ENCODE measurements around the gene PAM. TPM values are rescaled to one million over a fixed set of nuclear protein-coding genes. Genes with fewer than 3 reads are reported as not detected.

PAM gene
- total RNA-seq, 2 experiments from 2014 or later: not detected

DNA sequence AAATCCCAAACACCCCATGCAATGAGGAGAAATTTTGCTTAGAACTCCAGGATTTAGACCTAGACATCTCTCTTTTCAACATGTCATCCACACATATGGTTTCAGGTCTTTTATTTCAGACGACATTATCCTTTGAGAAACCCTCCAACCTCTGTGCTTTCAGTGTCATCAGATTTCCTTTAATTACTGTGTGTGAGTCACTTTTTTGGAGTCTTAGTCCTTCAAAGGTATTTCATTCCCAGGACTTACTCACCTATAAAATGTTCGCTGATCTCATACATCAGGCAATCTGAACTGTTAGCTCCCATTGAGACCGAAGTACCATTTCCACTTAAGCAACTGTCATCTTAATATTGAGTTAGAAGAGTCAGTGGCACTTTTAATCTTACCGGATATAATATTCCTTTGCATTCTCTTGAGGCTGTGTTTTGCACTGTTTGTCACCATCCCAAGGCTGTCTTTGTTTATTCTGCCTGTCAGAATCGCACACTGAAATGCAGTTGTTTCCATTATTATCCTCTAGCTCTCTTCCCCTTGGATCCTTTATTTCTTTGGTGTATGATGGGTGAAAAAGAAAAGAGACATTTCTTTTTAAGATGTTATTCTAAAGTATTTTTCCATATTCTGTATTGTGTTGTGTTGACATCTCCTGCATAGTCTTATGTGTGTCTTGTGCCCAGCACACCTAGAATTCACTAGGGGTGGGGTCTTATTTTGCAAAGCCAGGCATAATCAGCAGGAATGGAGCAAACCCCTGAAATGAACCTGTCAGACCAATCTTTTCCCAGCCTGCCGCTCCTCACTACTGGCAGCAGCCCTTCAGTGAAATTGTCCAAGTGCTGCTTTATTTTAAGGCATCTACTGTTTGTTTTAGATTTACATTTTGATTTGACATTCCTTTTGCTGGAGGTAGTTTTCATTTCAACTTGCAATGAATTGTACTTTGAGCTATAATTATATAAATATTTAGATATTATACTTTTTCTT lies 155.4 kb downstream of the PAM start:
- ChIA-PET POLR2A (no interaction called here), CTCF (ENCODE audit: unreplicated experiment) (no interaction called here)
- no peaks in the 10 kb centered on the region for H3K79me2 ChIP-seq (ENCODE audit: insufficient read depth, low read depth, low read length)
- BruUV-seq (replicated peaks): no TSS peak
- intact Hi-C loops (cut with micrococcal nuclease; ENCODE audit: unreplicated experiment): no loop called here
- DNase-seq (ENCODE audit: low spot score): no peak
- H2AFZ ChIP-seq (ENCODE audit: low read length): no peak overlapping the region
- no peaks in the 10 kb centered on the region for H3K4me1 ChIP-seq (ENCODE audit: insufficient read depth, low read length, poor library complexity, severe bottlenecking)
- no peaks in the 10 kb centered on the region for H3K9me2 ChIP-seq (ENCODE audit: insufficient read depth, low read length)
- no peaks in the 10 kb centered on the region for H4K20me1 ChIP-seq (ENCODE audit: insufficient read depth, low read length)
- no peak overlapping the region for H3K4me3 ChIP-seq (ENCODE audit: low read depth, low read length, poor library complexity, severe bottlenecking)
- no peak for TF ChIP-seq EZH2phosphoT487 (IDR thresholded peaks at IDR 0.05; ENCODE audit: borderline replicate concordance, low read depth, low read length)
- TF ChIP-seq, protein P1, sequence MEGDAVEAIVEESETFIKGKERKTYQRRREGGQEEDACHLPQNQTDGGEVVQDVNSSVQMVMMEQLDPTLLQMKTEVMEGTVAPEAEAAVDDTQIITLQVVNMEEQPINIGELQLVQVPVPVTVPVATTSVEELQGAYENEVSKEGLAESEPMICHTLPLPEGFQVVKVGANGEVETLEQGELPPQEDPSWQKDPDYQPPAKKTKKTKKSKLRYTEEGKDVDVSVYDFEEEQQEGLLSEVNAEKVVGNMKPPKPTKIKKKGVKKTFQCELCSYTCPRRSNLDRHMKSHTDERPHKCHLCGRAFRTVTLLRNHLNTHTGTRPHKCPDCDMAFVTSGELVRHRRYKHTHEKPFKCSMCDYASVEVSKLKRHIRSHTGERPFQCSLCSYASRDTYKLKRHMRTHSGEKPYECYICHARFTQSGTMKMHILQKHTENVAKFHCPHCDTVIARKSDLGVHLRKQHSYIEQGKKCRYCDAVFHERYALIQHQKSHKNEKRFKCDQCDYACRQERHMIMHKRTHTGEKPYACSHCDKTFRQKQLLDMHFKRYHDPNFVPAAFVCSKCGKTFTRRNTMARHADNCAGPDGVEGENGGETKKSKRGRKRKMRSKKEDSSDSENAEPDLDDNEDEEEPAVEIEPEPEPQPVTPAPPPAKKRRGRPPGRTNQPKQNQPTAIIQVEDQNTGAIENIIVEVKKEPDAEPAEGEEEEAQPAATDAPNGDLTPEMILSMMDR (conservative IDR thresholded peaks at IDR 0.05; ENCODE audit: low read length): no peak
- no peak overlapping the region for H3K27ac ChIP-seq (ENCODE audit: low read depth, low read length, poor library complexity, severe bottlenecking)
- H3K4me2 ChIP-seq (ENCODE audit: low read length): no peak overlapping the region
- no peaks in the 10 kb centered on the region for H3K36me3 ChIP-seq (ENCODE audit: insufficient read depth, low read length)
- no peaks in the 10 kb centered on the region for H3K9me3 ChIP-seq (ENCODE audit: low read length)

DNA sequence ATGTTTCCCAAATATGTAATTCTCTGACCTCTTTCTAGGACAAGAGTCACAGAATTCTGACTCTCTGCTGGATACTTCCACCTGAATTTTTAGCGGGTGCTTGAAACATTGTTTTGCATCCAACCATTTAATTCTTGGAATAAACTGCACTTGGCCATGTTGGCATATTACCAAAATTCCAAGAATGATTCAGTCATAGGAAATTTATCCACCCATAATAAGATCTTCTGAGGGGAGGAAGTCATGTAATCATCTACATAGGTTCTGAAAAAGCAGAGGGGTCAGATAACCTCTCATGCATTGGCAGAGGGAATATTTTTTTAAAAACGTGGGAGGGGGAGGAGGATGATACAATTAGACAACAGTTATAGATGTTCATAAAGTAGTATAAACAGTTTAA lies 156.9 kb downstream of the PAM start:
- Histone ChIP-seq H4K20me1 (ENCODE audit: insufficient read depth, low read length) (no peaks in the 10 kb centered on the region), H3K9me3 (ENCODE audit: low read length) (no peaks in the 10 kb centered on the region), H3K4me1 (ENCODE audit: insufficient read depth, low read length, poor library complexity, severe bottlenecking) (no peaks in the 10 kb centered on the region), H3K27ac (ENCODE audit: low read depth, low read length, poor library complexity, severe bottlenecking) (no peak overlapping the region), H3K36me3 (ENCODE audit: insufficient read depth, low read length) (no peaks in the 10 kb centered on the region), H2AFZ (ENCODE audit: low read length) (no peak overlapping the region), H3K4me3 (ENCODE audit: low read depth, low read length, poor library complexity, severe bottlenecking) (no peak overlapping the region), H3K9me2 (ENCODE audit: insufficient read depth, low read length) (no peaks in the 10 kb centered on the region; the same call in 1 of the 2 replicates), H3K4me2 (ENCODE audit: low read length) (no peak overlapping the region), H3K79me2 (ENCODE audit: insufficient read depth, low read depth, low read length) (no peaks in the 10 kb centered on the region)
- CTCF ChIA-PET (ENCODE audit: unreplicated experiment): no interaction called here
- intact Hi-C loops (cut with micrococcal nuclease; ENCODE audit: unreplicated experiment): no loop called here
- BruUV-seq (replicated peaks): no TSS peak
- no peak for DNase-seq (ENCODE audit: low spot score)
- POLR2A ChIA-PET: no interaction called here
- TF ChIP-seq, protein P1 (conservative IDR thresholded peaks at IDR 0.05; ENCODE audit: low read length): no peak
- no peak for TF ChIP-seq EZH2phosphoT487 (IDR thresholded peaks at IDR 0.05; ENCODE audit: borderline replicate concordance, low read depth, low read length)

DNA sequence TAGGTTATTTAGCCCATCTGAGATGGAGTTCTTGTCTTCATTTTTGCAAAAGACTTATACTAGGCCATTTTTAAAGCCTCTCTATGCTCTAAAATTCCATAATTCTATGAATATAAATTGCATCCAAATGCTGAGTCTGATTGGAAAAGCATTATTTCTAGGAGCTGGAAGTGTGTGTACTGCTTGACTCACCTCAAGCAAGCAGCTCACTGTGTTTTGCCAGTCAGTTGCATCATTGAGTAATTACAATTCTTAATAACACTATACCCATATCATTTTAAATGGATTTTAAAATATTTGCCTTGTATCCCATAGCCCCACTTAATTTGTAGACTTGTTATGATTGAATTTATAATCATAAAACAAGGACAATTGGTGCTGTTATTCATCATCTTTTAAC lies 161.0 kb downstream of the PAM start:
- DNase-seq (ENCODE audit: low spot score): no peak

More for the DNA sequence above, 161.0 kb downstream of the PAM start:
- no peaks in the 10 kb centered on the region for H3K36me3 ChIP-seq (ENCODE audit: insufficient read depth, low read length)
- H3K4me2 ChIP-seq (ENCODE audit: low read length): no peak overlapping the region
- intact Hi-C loops (cut with micrococcal nuclease; ENCODE audit: unreplicated experiment): no loop called here
- no peak overlapping the region for H3K27ac ChIP-seq (ENCODE audit: low read depth, low read length, poor library complexity, severe bottlenecking)
- no peaks in the 10 kb centered on the region for H3K4me1 ChIP-seq (ENCODE audit: insufficient read depth, low read length, poor library complexity, severe bottlenecking)
- H2AFZ ChIP-seq (ENCODE audit: low read length): no peak overlapping the region
- H4K20me1 ChIP-seq (ENCODE audit: insufficient read depth, low read length): no peaks in the 10 kb centered on the region
- H3K4me3 ChIP-seq (ENCODE audit: low read depth, low read length, poor library complexity, severe bottlenecking): no peak overlapping the region
- no peaks in the 10 kb centered on the region for H3K79me2 ChIP-seq (ENCODE audit: insufficient read depth, low read depth, low read length)
- TF ChIP-seq, protein P1 (conservative IDR thresholded peaks at IDR 0.05; ENCODE audit: low read length): no peak
- no peak for TF ChIP-seq EZH2phosphoT487 (IDR thresholded peaks at IDR 0.05; ENCODE audit: borderline replicate concordance, low read depth, low read length)
- no peaks in the 10 kb centered on the region for H3K9me3 ChIP-seq (ENCODE audit: low read length)
- ChIA-PET CTCF (ENCODE audit: unreplicated experiment) (no interaction called here), POLR2A (interaction anchor here (1.1 kb wide), 1 partner anchor 22 kb away, joined by 3 read pairs; no protein-coding TSS in a partner anchor)
- no peaks in the 10 kb centered on the region; the same call in 1 of the 2 replicates for H3K9me2 ChIP-seq (ENCODE audit: insufficient read depth, low read length)
- no TSS peak for BruUV-seq (replicated peaks)

Data from OCI-LY7 (cell line).